Measurements from ENCODE around the gene SPPL3. TPM values are rescaled to one million over a fixed set of nuclear protein-coding genes. Genes with fewer than 3 reads are reported as not detected.
"Not testable (repeated sequence)": the region's sequence is repeated elsewhere in the genome, so short reads cannot be mapped to it uniquely, and the experiment has no call there.

The SPPL3 gene
- total and polyA plus RNA-seq, 5 donors = 10.9 to 32.4 (median 31.0) TPM

DNA sequence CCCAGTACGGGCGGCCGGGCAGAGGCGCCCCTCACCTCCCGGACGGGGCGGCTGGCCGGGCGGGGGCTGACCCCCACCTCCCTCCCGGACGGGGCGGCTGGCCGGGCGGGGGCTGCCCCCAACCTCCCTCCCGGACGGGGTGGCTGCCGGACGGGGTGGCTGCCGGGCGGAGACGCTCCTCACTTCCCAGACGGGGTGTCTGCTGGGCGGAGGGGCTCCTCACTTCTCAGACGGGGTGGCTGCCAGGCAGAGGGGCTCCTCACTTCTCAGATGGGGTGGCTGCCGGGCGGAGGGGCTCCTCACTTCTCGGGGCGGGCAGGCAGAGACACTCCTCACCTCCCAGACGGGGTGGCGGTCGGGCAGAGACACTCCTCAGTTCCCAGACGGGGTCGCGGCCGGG, 172.0 kb downstream of the SPPL3 start:
- peak in 1 of 3 donors; percentile 4 for DNase-seq
- WGBS = 96% methylated on average over 35 of the region's 35 CpGs

DNA sequence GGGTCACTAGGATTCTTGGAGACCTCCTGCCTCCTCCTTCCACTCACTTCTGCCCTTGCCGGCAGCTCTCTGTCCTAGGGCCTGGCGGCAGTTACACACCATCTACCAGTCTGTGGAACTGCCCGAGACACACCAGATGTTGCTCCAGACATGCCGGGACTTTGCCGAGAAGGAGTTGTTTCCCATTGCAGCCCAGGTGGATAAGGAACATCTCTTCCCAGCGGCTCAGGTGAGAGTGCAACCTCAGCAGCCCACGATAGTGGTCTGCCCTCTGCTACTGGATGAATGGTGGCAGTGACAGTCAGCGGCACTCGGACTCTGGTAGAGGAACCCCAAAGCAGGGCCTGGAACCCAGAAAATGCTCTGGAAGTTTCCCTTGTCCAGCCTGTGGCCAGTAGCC, 177.2 kb downstream of the SPPL3 start:
- WGBS = 96% methylated on average over 9 of the region's 9 CpGs
- intact Hi-C loops (cut with DNase I) = loop anchor here in 1 of 4 donors (10.0 kb wide), 1 partner anchor 178 kb away; the partner anchor contains the start of gene SPPL3
- no peaks in the 10 kb centered on the region for H3K27me3 ChIP-seq (ENCODE audit: control insufficient read depth, insufficient read depth)
- H3K27ac ChIP-seq (ENCODE audit: low read length) = no peak overlapping the region
- ATAC-seq = no peak
- H3K4me3 ChIP-seq (ENCODE audit: low read length) = no peak overlapping the region
- no peaks in the 10 kb centered on the region for H3K9me3 ChIP-seq (ENCODE audit: control insufficient read depth, low read length)
- H3K4me1 ChIP-seq (ENCODE audit: control insufficient read depth, insufficient read depth, low read length) = peaks cover 2% of the 10 kb centered on the region
- peak in 1 of 3 donors; percentile 43 for DNase-seq

More for the DNA sequence above, 172.0 kb downstream of the SPPL3 start:
- H3K27ac ChIP-seq (ENCODE audit: low read length); H3K4me3 ChIP-seq (ENCODE audit: low read length); H3K4me1 ChIP-seq (ENCODE audit: control insufficient read depth, insufficient read depth, low read length); H3K27me3 ChIP-seq (ENCODE audit: control insufficient read depth, insufficient read depth); ATAC-seq; H3K9me3 ChIP-seq (ENCODE audit: control insufficient read depth, low read length): not testable (repeated sequence)
- intact Hi-C loops (cut with DNase I) = loop anchor here in 1 of 4 donors (10.0 kb wide), 1 partner anchor 243 kb away; the partner anchor contains the start of gene HNF1A

DNA sequence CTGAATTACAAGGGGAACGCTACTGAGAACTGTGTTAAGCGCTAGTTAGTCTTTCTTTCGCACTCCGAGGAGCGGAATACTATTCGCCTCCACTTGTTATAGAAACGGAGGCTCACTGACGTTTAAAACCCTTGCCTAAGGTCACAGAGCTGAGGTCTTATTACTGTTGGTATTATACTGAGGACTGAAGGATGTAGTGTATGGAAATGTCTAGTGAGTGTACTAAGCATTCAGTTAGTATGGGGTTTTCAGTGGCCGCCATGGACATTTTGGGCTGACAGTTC, 177.7 kb downstream of the SPPL3 start:
- H3K4me3 ChIP-seq (ENCODE audit: low read length) = peak overlapping the region; percentile 58
- intact Hi-C loops (cut with DNase I) = loop anchor here in 1 of 4 donors (10.0 kb wide), 1 partner anchor 178 kb away; the partner anchor contains the start of gene SPPL3
- 87% methylated on average over 9 of the region's 9 CpGs for WGBS
- no peaks in the 10 kb centered on the region for H3K9me3 ChIP-seq (ENCODE audit: control insufficient read depth, low read length)
- peaks cover 2% of the 10 kb centered on the region for H3K4me1 ChIP-seq (ENCODE audit: control insufficient read depth, insufficient read depth, low read length)
- ATAC-seq = no peak
- H3K27ac ChIP-seq (ENCODE audit: low read length) = peak overlapping the region; percentile 40
- no peaks in the 10 kb centered on the region for H3K27me3 ChIP-seq (ENCODE audit: control insufficient read depth, insufficient read depth)
- DNase-seq = no peak

DNA sequence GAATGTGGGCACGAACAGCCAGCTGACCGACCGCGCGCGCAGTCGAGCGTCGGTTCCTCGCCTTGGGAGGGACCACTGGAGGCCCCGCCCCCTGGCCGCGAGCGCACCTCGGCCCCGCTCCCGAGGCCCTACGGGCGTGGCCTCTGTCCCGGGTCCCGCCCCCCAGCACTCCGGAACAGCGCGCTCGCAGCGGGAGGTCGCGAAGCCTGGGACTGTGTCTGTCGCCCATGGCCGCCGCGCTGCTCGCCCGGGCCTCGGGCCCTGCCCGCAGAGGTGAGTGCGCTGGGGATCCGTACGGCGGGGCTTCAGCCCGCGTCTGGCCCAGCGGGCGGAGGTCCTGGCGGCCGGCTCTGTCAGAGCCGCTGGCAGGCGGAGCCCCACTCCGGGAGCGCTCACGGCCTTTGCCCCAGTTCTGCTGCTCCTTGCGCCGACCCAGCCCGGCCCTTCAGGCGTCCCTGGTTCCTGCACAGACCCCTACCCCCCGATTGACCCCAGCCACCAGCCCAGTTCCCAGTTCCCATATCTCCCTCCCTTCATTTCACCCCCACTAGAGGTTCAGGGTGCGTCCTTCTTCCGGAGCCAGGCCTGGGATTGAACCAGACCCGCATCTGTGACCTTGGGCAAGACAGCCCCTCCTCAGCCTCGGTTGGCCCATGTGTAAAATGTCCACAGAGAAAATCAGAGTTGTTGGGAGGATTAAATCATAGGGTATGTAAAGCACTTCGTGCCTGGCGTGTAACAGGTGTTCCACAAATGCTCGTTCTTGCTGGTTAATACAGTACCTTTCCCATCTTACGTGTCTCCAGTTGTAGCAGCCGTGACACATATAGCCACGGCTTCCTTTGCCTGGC, 178.3 kb downstream of the SPPL3 start, which contains the start of gene ACADS:
Gene ACADS (plus strand): TSS at position 168 of the 851 bp plus-strand sequence. CDS start 60 bp downstream, at position 228.
- Histone ChIP-seq H3K9me3 (ENCODE audit: control insufficient read depth, low read length) (no peaks in the 10 kb centered on the region), H3K4me1 (ENCODE audit: control insufficient read depth, insufficient read depth, low read length) (peaks cover 2% of the 10 kb centered on the region), H3K27ac (ENCODE audit: low read length) (peak within 1 kb of the TSS; percentile 40), H3K27me3 (ENCODE audit: control insufficient read depth, insufficient read depth) (no peaks in the 10 kb centered on the region), H3K4me3 (ENCODE audit: low read length) (peak within 1 kb of the TSS; percentile 58)
- ATAC-seq (peak; percentile 99), DNase-seq (peak; percentile 94 to 97 (median 97))
- intact Hi-C loops (cut with DNase I) = loop anchor here in 1 of 4 donors (10.0 kb wide), 1 partner anchor 179 kb away; the partner anchor contains the start of gene SPPL3
- 7% methylated on average over 66 of the region's 66 CpGs for WGBS

DNA sequence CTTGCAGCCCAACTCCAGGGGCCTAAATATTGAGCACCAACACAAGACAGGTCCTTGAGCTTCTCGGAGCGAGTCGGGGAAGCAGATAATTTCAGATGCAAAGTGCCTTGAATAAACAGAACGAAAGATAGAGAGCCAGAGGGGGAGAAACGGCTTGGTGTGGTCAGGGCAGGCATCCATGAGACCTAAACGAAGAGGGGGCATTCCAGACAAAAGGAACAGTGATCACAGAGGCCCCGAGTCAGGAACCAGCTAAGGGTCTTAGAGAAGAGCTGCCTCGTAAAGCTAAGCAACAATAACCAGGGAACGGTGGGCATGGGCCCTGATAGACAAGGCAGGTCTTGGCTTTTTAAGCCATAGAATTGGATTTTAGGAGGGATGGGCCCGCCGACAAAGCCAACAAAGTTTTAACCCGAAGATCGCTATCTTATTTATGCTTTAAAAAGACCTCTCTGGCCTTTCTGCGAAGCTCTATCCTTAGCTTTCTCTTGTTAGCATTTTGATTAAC, 179.0 kb downstream of the SPPL3 start:
- no peaks in the 10 kb centered on the region for H3K27me3 ChIP-seq (ENCODE audit: control insufficient read depth, insufficient read depth)

DNA sequence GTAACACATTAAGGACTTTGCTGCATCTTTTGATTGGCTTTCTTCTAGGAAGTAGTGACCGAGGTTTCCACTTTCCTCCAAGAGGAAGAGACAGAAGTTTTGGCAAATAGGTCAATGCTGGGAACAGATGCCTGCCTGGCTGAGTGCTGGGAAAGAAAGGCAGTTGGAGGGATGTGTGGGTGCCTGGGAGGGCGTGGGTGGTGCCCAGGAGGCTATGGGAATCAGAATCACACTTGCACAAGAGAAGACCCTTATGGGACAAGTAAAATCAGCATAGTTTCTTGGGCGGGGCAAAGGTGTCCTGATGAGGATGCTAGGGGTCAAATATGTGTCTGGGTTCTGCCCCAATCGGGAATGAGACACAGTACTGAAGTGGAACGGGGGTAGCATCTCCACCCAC, 179.4 kb downstream of the SPPL3 start:
- DNase-seq = no peak
- 61% methylated on average over 5 of the region's 5 CpGs for WGBS
- Histone ChIP-seq H3K4me1 (ENCODE audit: control insufficient read depth, insufficient read depth, low read length) (peaks cover 2% of the 10 kb centered on the region), H3K4me3 (ENCODE audit: low read length) (no peak overlapping the region), H3K27me3 (ENCODE audit: control insufficient read depth, insufficient read depth) (no peaks in the 10 kb centered on the region), H3K27ac (ENCODE audit: low read length) (no peak overlapping the region), H3K9me3 (ENCODE audit: control insufficient read depth, low read length) (no peaks in the 10 kb centered on the region)
- intact Hi-C loops (cut with DNase I) = loop anchor here in 1 of 4 donors (10.0 kb wide), 1 partner anchor 180 kb away; the partner anchor contains the start of gene SPPL3
- ATAC-seq = no peak

More for the DNA sequence above, 179.0 kb downstream of the SPPL3 start:
- peak in 1 of 3 donors; percentile 5 for DNase-seq
- Histone ChIP-seq H3K27ac (ENCODE audit: low read length) (peak overlapping the region; percentile 13), H3K4me3 (ENCODE audit: low read length) (peak overlapping the region; percentile 58), H3K9me3 (ENCODE audit: control insufficient read depth, low read length) (no peaks in the 10 kb centered on the region), H3K4me1 (ENCODE audit: control insufficient read depth, insufficient read depth, low read length) (peaks cover 2% of the 10 kb centered on the region)
- no peak for ATAC-seq
- intact Hi-C loops (cut with DNase I) = loop anchor here in 1 of 4 donors (10.0 kb wide), 1 partner anchor 180 kb away; the partner anchor contains the start of gene SPPL3
- 19% methylated on average over 14 of the region's 14 CpGs for WGBS

DNA sequence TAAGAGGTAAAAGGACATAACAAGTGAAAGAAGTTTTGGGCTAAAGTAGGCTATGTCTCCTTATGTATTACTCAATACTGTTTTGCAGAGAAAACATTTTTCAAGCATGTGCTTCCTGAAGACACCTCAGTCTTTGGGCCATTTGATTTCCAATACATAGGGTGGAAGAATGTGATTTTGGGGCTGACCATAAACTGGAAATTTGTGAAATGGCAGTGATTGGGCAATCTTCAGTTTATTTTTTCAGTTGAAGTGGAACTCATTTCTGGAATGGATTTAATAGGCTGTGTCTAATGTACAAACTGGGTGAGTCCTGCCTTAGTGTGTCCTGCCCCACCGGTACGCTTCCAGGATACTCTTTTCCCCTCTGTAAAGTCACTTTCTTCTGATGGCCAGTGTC, 181.4 kb downstream of the SPPL3 start:
- Histone ChIP-seq H3K9me3 (ENCODE audit: control insufficient read depth, low read length) (no peaks in the 10 kb centered on the region), H3K4me3 (ENCODE audit: low read length) (no peak overlapping the region), H3K27me3 (ENCODE audit: control insufficient read depth, insufficient read depth) (no peaks in the 10 kb centered on the region), H3K27ac (ENCODE audit: low read length) (no peak overlapping the region), H3K4me1 (ENCODE audit: control insufficient read depth, insufficient read depth, low read length) (peaks cover 2% of the 10 kb centered on the region)
- DNase-seq (no peak), ATAC-seq (no peak)
- WGBS = 94% methylated on average over 2 of the region's 2 CpGs
- intact Hi-C loops (cut with DNase I) = loop anchor here in 1 of 4 donors (10.0 kb wide), 1 partner anchor 182 kb away; the partner anchor contains the start of gene SPPL3

DNA sequence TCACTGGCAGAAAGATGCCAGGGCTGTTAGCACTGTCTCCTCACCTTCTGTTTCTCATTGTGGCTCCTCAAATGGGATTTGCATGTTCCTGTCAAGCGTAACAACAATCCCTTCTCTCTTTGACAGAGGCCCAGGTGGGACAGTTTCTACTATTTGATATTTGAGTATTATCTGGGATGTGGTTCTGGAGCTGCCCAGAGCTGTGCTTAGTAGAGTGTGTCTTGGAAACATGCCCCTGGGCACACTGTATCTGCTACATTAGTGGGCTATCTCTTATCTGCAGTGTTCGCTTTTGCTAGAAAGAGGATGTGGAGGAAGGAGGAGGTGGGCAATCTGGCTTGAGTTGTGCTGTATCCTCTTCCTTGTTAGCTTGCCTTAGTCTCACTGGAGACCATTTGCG, 182.3 kb downstream of the SPPL3 start:
- peak in 1 of 3 donors; percentile 9 for DNase-seq
- H3K27me3 ChIP-seq (ENCODE audit: control insufficient read depth, insufficient read depth) = no peaks in the 10 kb centered on the region
- ATAC-seq = no peak
- intact Hi-C loops (cut with DNase I) = loop anchor here in 1 of 4 donors (10.0 kb wide), 1 partner anchor 183 kb away; the partner anchor contains the start of gene SPPL3
- no peaks in the 10 kb centered on the region for H3K9me3 ChIP-seq (ENCODE audit: control insufficient read depth, low read length)
- no peak overlapping the region for H3K4me3 ChIP-seq (ENCODE audit: low read length)
- peaks cover 2% of the 10 kb centered on the region for H3K4me1 ChIP-seq (ENCODE audit: control insufficient read depth, insufficient read depth, low read length)
- 76% methylated on average over 3 of the region's 3 CpGs for WGBS
- H3K27ac ChIP-seq (ENCODE audit: low read length) = no peak overlapping the region

DNA sequence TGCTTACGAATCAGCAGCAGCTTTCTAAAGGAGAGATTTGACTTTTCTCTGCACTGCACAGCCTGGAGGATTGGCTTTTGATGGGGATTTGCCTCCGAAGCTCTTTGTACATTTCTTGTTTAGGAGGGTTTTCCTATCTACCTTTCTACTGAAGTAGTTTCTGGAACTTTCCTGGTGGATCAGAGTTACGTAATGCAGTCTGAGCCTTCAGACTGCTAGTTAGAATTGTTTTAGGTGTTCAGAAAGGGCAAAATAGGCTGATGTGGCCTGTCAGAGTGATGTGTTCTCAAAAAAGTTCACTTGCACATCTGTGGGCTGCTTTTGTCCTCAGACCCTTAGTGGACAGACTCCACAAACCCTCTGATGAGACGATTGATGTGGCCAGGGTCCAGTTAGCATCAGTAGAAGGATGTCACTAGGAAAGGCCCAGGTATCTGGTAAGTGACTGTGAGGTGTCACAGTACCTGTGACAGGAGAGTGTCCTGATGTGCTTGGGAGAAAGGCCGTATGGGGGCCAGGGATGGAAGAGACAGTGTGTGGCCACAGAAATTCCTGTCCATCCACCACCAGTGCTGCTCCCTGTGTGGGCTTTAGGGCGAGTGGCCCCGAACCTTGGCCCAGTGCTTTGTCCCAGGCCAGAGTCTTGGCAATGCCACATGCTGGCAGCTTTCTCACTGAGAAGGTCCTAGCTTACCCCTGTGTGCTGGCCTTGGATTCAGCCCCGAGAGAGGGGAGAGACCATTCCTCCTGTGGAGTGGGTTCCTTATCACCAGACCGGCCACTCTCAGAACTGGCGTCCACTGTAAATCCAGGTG, 183.0 kb downstream of the SPPL3 start:
- Histone ChIP-seq H3K4me1 (ENCODE audit: control insufficient read depth, insufficient read depth, low read length) (peaks cover 2% of the 10 kb centered on the region), H3K4me3 (ENCODE audit: low read length) (no peak overlapping the region), H3K27ac (ENCODE audit: low read length) (no peak overlapping the region), H3K27me3 (ENCODE audit: control insufficient read depth, insufficient read depth) (no peaks in the 10 kb centered on the region), H3K9me3 (ENCODE audit: control insufficient read depth, low read length) (no peaks in the 10 kb centered on the region)
- peak in 1 of 3 donors; percentile 14 for DNase-seq
- WGBS = 87% methylated on average over 10 of the region's 10 CpGs
- intact Hi-C loops (cut with DNase I) = loop anchor here in 1 of 4 donors (10.0 kb wide), 1 partner anchor 184 kb away; the partner anchor contains the start of gene SPPL3
- no peak for ATAC-seq

DNA sequence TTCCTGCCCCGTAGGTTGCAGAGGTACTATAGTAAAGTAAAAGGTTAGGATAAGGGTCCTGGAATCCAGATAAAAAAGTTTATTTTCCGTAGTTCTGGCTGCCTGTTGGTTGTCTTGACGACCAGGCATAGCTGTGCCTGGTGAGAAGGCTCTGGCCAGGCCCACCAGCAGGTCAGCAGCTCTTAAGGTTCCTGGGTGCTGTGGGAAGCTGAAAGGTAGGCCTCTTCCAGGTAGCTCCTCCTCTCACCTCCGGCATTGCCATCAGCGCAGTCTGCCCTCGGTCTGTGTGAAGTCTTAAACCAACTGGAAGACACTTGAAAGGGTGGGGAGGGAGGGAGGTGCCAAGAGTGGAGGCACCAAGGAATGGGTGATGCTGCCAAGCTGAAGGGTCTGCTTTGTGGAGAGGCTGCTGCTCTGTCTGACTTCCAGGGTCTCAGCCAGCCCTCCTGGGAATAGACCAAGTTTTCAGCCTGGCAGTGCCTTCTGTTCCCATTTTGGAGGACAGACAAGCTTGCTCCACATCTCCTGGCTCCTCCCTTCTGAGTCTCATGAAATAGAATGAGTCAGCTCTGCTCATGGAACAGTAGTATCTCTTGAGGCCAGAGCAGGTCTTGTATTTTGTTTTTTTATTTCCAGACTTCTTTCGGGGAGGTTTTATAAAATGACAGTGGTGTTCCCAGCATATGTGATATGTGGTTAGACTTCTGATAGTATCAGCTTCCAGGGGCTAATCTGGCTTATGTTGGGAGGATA, 183.7 kb downstream of the SPPL3 start:
- ATAC-seq = peak; percentile 63 to 67
- DNase-seq = peak in 1 of 3 donors; percentile 47

More for the DNA sequence above, 183.7 kb downstream of the SPPL3 start:
- 70% methylated on average over 7 of the region's 7 CpGs for WGBS
- Histone ChIP-seq H3K27me3 (ENCODE audit: control insufficient read depth, insufficient read depth) (no peaks in the 10 kb centered on the region), H3K4me1 (ENCODE audit: control insufficient read depth, insufficient read depth, low read length) (peaks cover 2% of the 10 kb centered on the region), H3K9me3 (ENCODE audit: control insufficient read depth, low read length) (no peaks in the 10 kb centered on the region), H3K4me3 (ENCODE audit: low read length) (no peak overlapping the region), H3K27ac (ENCODE audit: low read length) (peak overlapping the region; percentile 61)
- intact Hi-C loops (cut with DNase I) = loop anchor here in 1 of 4 donors (10.0 kb wide), 1 partner anchor 184 kb away; the partner anchor contains the start of gene SPPL3
